Middle frontal gyrus (tissue), 1 donor: Measurements from ENCODE around the gene PROSER1.
"Not testable (repeated sequence)": the region's sequence is repeated elsewhere in the genome, so short reads cannot be mapped to it uniquely, and the experiment has no call there.

Experiments
- DNase-seq: peaks from one replicate; pipeline ENCODE4 v3.0.0-alpha.2; 2015; ENCODE audit warnings: low spot score; ENCODE audit errors: extremely low spot score

The PROSER1 gene

DNA sequence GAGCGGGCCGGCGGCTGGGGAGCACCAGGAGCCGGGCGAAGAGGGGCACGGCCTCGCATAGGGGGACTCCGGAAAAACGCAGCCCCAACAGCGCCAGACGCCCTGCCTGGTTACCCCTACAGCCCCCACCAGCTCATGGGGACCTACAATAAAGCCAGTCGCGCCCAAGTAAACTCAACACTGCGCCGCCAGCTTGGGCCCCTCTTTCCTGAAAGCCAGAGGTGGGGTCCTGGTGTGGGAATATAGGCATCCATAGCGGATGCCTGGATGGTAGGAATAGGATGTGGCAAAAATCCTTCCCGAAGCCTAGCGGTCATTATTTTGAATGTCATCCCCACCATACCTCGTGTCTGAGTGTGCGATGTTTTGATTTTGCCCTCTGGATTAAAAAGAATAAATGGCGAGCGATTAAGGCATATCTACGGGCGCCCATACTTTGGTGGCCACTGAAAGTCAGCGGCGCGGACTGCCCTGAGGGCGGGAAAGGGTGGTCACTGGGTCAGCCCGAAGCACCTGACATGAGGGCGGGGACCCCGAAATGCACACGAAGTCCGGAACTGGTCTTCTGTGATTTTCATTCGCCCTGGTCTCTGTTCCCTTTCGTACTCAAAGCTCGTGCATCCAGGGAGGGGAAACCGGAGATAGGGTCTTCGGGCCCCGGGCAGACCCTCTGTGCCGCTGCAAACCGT, at the start of gene PROSER1, which contains the start of gene NHLRC3:
Gene PROSER1, minus strand, starts transcription at position 210 of the 689 bp plus-strand sequence. CDS start 847 bp downstream, outside the sequence.
Gene NHLRC3, plus strand, starts transcription at position 577 of the 689 bp plus-strand sequence. CDS start 184 bp downstream, outside the sequence.
- peak; percentile 83 for DNase-seq

DNA sequence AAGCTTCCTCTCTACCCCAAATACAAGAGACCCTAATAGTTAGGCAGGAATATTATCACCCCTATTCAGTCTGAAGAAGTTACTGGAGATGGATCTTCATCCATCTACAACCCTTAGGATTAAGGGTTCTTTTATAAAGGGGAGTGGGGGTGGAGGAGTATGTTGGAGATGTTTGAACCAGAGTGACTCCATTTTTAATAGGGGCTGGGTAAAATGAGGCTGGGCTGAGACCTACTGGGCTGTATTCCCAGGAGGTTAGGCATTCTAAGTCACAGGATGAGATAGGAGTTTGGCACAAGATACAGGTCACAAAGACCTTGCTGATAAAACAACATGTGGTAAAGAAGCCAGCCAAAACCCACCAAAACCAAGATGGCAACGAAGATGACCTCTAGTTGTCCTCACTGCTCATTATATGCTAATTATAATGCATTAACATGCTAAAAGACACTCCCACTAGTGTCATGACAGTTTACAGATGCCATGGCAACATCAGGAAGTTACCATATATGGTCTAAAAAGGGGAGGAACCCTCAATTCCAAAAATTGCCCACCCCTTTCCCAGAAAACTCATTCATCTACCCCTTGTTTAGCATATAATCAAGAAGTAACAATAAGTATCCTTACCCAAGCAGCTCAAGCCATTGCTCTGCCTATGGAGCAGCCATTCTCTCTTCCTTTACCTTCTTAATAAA, 48.5 kb upstream of the PROSER1 start:
- DNase-seq: not testable (repeated sequence)

DNA sequence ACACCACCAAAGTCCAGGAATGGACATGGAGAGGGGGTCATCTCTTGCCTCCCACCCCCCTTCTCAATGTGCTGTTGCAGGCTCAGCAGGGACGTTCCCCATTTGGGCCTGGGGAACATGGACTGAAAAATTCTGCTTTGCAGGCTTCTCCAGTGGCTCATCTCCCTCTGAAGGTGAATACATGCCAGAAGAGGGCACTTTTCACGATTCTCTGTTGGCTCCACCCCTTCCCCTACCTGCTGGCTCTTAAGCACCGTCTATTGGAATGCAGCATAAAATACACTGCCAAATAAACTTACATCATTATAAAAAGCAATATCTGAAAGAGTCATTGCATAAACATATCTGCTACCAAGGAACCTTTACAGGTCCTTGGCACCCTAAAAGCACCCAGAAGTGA, 36.1 kb upstream of the PROSER1 start:
- DNase-seq: no peak

DNA sequence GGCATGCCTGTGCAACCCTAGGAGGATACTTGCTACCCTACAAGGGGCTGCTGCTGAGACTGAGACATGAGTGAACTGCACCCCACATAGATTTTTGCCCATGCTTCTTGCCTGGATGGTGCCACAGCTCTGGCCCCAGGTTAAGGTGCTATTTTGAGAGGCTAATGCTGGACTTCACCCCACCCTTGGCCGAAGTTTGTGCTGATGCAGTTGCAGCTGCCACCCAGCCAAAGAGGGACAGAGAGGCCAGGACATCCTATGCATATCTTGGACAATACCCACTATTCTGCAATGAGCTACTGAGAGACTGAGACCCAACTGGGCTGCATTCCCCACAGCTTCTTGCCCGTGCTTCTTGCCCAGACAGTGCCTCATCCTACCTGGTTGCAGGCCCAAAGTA, 35.0 kb upstream of the PROSER1 start:
- DNase-seq: no peak

DNA sequence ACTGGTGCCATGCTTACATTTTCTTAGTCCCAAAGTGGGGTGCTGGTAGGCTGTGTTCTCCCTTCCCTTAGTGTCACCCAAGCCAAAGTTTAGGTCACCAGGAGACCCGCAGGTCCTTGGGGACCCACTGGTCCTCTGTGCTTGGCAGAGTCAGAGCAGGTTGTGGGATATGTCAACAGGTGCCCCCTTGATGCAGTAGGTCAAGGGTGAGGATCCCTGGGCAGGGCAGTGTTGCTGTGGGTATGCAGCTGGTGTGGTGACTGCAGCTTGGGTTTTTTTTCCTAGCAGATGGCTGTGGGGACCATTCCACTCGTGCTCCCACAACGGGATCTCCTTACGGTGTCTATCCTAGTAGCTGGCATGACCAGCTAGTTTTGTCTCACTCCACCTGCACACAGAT, 24.1 kb upstream of the PROSER1 start:
- DNase-seq: no peak

DNA sequence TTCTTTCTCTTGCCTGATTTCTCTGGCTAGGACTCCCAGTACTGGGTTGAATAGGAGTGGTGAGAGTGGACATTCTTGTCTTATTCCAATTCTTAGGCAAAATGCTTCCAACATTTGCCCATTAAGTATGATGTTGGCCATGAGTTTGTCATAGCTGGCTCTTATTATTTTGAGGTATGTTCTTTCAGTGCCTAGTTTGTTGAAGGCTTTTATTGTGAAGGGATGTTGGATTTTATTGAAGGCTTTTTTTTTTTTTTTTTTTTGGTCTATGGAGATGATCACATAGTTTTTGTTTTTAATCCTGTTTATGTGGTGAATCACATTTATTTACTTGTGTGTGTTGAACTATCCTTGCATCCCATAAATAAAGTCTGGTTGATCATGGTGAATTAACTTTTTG, 20.2 kb upstream of the PROSER1 start:
- DNase-seq: no peak

DNA sequence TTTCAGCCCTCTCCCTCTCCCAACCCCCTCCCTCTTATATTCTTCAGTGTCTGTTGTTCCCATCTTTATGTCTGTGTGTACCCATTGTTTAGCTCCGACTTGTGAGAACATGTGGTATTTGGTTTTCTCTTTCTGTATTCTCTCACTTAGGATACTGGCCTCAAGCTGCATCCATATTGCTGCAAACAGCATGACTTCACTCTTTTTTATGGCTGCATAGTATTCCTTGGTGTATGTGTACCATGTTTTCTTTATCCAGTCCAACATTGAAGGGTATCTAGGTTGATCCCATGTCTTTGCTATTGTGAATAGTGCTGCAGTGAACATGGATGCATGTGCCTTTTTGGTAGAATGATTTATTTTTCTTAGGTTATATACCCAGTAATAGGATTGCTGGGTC, 18.1 kb upstream of the PROSER1 start:
- no peak for DNase-seq

DNA sequence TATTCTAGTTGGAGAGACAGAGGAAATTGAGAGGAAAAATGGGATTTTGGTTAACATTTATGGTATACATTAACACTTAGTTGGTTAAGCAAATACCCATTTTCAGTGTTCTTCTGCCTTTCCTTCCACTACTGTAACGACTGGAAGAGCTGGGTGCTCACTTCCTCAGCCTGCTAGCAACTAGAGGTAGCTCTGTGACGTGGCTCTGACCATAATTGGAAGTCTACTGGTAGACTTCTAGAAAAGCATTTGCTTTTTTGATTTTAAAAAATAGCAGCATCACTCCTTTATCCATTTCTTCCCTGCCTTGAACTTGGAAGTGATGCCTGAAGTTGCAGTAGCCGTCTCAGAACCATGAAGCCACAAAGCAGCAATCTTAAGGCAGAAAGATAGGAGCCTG, 16.2 kb upstream of the PROSER1 start:
- no peak for DNase-seq

DNA sequence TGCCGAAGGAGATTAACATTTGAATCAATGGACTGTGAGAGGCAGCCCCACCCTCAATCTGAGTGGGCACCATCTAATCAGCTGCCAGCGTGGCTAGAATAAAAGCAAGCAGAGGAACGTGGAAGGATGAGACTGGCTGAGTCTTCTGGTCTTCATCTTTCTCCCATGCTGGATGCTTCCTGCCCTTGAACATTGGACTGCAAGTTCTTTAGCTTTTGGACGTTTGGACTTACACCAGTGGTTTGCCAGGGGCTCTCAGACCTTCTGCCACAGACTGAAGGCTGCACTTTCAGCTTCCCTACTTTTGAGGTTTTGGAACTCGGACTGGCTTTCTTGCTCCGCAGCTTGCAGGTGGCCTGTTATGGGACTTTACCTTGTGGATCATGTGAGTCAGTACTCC, 15.1 kb upstream of the PROSER1 start:
- no peak for DNase-seq

DNA sequence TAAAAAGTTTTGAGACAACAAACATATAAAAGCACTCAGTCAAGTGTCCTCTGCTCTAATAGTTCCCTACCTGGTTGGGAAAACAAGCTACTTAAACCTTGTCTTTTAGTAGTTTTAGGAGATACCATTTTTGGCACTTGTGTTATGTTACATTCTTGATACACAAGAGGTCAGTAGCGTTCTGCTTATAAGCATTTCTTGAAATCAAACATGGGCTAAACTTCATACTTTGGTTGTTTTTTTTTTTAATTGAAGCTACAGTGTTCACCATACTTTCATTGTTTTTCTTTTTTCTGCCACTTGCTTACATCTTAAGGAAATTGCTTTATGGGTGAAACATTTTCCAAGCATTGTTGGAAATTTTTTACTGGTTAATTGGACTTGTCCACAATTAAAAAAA, 13.3 kb upstream of the PROSER1 start:
- no peak for DNase-seq

DNA sequence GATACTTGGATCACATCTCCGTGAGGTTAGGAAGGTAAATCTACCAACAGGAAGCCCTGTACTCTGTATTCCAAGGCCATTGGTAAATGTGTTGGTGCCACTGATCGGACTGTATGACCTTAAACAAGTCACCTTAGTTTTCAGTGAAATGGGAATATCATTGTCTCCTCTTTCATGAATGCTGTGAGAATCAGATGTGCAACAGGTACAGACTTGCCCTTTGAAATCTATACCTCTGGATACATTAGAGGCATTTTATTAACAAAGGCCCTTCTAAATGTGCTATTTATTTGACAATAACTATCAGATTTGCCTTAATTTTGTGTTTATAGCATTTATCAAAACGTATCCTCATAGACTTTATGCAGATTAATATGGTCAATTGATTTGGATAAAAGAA, 11.4 kb upstream of the PROSER1 start:
- DNase-seq: no peak

DNA sequence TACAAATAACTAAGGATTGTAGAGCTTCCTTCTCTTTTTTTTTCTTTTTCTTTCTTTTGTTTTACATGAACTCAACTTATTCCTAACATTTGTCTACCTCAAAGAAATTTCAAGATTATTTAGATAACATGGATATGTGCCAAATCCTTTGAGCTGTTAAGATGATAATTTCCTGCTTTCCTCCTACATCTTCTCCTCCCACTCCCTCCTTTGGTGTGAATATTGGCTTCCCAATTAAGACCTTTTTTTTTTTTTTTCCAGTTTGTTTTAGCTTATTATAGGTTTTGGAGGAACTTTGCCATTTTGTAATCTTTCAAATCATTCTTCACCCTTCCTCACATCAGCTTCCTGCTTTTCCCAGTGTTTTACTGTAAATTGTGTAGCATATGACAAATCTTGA, 10.9 kb upstream of the PROSER1 start:
- no peak for DNase-seq

DNA sequence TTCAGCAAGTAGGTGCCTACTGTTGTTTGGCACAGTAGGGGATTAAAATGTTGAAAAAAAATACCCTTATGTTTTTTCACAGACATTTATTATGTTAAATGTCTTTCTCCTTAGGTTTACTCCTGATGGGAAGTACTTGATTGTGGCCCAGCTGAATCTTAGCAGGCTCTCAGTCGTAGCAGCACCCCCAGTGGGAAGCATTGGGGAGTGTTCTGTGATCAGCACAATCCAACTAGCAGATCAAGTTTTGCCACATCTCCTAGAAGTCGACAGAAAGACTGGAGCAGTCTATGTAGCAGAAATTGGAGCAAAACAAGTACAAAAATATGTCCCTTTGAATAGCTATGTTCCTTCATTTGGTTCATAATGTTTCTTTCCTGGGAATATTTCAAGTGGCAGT, 9.7 kb upstream of the PROSER1 start:
- DNase-seq: no peak

DNA sequence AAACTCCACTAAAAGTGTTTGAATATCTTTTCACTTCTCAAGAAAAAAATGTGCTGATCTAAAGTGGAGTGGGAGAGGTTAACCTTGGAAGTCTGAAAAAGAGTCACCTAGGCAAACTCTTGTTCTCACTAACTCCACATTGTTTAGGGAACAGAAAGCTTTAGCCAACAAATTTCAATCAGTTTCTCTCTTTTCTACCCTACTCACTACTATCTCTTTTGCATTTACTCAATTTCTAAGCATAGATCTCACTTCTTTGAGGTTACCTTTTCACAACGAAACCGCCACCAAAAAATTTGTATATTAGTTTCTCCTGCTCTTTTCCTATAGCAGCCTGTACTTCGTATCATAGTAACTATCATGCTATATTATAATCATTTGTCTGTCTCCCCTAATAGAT, 6.6 kb upstream of the PROSER1 start:
- DNase-seq: no peak

DNA sequence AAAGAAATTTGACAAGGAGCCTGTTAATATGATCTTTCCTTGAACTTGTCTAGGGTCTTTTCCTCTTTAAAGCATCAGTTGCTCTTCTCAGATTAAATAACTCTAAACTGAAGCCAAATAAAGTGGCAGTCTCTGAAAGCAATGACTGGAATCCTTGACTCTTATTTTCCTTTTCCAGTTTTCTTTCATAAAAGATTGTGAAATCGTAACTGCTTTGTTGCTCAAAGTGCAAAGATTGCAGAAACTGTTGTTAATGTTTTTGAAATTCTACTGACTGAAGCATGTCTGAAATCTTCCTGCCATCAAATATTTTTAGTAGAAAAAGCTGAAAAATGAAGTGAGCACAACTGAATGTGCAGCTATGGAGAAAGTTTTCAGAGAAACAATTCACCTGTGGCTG, 2.3 kb upstream of the PROSER1 start:
- DNase-seq: no peak

DNA sequence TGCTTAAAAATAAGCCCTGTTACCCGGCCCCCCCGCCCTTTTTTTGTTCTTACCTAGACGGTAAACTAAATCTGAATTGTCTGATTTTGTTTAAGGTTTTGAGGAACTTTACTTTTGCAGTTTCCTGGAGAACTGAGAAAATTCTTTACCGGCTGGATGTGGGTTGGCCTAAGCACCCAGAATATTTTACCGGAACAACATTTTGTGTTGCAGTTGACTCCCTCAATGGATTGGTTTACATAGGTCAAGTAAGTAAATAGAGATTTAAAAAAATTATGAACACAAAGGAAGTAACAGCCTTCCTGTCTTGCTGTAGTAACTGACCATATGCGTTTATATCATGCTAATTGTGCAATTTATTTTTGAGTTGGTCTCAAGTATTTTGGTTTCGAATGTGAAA, 1.2 kb upstream of the PROSER1 start:
- DNase-seq: no peak

DNA sequence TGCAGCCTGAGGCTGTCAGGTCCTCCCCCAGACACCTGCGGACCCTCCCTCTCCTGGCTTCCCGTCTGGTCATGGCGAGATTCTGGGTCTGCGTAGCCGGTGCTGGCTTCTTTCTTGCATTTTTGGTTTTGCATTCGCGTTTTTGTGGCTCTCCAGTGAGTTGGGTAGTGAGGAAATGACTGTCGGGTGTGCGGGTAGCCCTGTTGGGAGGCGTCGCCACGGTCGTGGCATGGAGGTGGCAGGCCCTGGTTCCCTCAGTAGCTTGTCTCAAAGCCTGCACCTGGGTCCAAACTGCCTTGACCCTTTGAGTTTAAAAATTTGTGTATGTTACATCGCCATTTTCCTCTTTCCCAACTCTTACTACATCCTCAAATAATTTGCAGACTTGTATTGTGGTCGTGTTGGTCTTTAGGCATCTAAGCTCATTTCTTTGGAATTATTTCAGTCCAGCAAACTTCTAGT, 711 bp upstream of the PROSER1 start:
- DNase-seq: no peak

DNA sequence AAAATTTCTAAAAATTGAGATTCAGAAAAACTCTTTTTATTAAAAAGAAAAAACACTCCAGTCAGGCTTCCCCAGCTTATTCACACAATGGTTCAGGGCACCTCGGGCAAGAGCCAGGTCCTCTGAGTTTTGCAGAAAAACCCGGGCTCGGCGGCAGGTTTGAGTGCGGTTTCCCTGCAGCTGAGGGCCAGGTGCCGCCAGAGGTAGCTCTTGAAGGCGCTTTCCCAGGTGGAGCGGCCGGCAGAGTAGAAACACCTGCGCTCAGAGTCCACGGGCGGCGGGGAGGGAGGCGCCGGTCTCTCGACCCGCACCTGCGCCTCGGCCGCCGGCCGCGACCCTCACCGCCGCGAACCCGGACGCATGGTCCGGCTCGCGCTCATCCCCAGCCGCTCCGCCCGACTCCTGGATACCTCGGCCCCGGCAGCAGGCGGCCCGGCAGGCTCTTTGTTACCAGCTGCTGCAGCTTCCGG, 444 bp downstream of the PROSER1 start:
- no peak for DNase-seq

DNA sequence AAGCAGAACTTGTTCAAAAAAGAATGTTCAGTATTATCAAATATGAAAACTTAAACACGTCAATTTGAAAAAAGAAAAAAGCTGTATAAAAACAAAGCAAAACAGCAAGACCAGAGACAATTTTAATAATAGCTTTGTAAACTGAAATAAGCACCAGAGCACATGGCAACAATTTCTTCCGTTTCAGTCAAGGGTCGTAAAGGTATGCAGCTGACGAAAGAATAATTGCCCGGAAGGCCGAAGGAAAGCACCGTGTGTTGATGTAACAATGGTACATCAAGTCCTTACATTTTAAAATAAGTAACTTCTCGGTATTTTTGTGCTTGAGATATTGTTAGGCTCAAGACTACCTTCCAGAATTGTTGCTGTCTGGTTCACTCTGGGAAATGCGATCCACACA, 1.7 kb downstream of the PROSER1 start:
- no peak for DNase-seq

DNA sequence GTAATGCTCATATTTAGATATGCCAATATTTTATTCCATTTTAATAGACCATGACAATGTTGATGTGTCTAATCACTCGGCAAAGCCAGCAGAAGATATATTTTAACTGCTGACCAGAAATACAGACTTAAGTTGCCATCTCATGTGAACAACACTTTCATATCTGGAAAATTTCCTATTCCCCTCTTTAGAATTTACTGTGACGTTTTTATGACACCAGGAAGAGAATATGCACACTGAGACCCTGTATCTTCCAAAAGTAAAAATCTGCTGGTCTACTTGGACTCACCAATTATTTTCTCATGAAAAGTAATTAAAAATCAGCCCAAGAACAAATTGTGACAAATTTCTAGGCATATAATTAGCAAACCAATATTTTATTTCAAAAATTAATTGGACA, 2.1 kb downstream of the PROSER1 start:
- DNase-seq: no peak

DNA sequence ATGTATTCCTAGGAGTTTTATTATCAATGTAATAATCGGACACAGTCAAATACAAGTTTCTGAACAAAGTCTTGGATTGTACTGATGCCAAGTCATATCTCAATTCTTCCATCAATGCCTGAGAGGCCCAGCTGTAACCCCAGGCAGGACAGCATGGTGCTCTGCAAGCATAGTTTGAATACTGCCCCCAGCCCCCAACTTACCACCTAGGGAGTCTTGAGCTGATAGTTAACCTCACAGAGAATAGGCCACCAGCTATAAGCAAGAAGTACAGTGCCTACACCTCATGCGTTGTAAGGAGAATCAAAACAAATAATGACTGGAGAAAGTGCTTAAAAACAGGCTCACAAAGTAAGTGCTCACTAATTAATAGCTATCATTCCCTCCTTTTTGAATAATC, 2.7 kb downstream of the PROSER1 start:
- DNase-seq: no peak

DNA sequence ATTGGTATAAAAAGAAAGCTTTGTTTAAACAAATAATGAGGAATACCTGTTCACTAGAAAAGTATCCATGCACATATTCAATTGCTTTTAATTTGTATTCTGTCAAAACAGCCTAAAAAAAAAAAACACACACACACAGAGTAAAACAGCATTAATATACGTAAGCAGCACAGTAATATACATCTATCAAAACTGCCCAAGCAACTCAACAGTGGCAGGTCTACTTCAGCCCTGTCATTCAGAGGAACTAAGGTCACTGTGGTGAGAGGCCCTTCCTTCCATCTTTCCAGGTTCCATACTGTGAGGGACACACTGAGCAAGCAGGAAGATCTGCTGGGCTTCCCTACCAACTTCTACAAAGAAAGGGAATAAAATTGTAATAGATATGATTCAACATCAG, 3.8 kb downstream of the PROSER1 start:
- DNase-seq: no peak

DNA sequence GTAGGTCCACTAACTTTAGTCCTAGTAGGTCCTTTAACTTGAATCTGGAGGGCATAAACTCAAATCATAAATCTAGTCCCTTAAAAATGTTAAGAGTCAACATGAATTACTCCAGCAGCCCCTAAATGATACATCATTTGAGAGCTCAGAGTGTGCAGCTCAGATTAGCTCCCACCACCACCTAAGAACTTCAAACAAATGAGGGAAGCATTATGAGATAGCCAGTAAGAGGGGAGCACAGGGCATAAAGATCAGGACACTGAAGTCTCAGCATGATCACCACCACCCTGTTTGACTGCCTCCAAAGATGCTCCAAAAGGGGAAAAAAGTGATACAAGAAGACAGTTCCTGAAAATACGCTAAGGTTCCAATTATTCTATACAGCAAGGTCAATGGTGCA, 5.7 kb downstream of the PROSER1 start:
- DNase-seq: no peak
